Suppressor macrophage treated with lipopolysaccharide for 4 hours (primary cell): ENCODE results near the gene SUCLA2.
"Not testable (repeated sequence)": the region's sequence is repeated elsewhere in the genome, so short reads cannot be mapped to it uniquely, and the experiment has no call there.

Source experiments
- DNase-seq: peaks from one replicate; pipeline ENCODE4 v3.0.0-alpha.2; 2020

SUCLA2 gene

GRCh38 chr13:47990920-47991466 is 10.1 kb downstream of the SUCLA2 start:
- no peak for DNase-seq

- no peak for DNase-seq
These were observed 10.6 kb downstream of the SUCLA2 start for GRCh38 chr13:47990427-47990826.

GRCh38 chr13:47983070-47983469 is 18.0 kb downstream of the SUCLA2 start:
- no peak for DNase-seq

GRCh38 chr13:47976325-47976724 is 24.7 kb downstream of the SUCLA2 start:
- DNase-seq, result no peak

- no peak for DNase-seq
These were observed 36.2 kb downstream of the SUCLA2 start for GRCh38 chr13:47964863-47965262.

GRCh38 chr13:47962237-47962636 is 38.8 kb downstream of the SUCLA2 start:
- no peak for DNase-seq

GRCh38 chr13:47959468-47960247 is 41.4 kb downstream of the SUCLA2 start:
- no peak for DNase-seq

GRCh38 chr13:47957073-47957472 is 44.0 kb downstream of the SUCLA2 start:
- no peak for DNase-seq

- DNase-seq, result no peak
These were observed 45.2 kb downstream of the SUCLA2 start for GRCh38 chr13:47955836-47956235.

GRCh38 chr13:47949799-47950198 is 51.3 kb downstream of the SUCLA2 start:
- DNase-seq, result no peak

GRCh38 chr13:47945738-47946137 is 55.3 kb downstream of the SUCLA2 start:
- DNase-seq, result no peak

- not testable (repeated sequence) for DNase-seq
These were observed 55.9 kb downstream of the SUCLA2 start for GRCh38 chr13:47945146-47945545.

GRCh38 chr13:47934371-47934770 is 66.7 kb downstream of the SUCLA2 start:
- no peak for DNase-seq

GRCh38 chr13:47932950-47933923 is 67.8 kb downstream of the SUCLA2 start:
- peak; percentile 65 for DNase-seq

GRCh38 chr13:47930649-47931165 is 70.4 kb downstream of the SUCLA2 start:
- no peak for DNase-seq

GRCh38 chr13:47929156-47929555 is 71.9 kb downstream of the SUCLA2 start:
- no peak for DNase-seq

- DNase-seq, result no peak
These were observed 84.0 kb downstream of the SUCLA2 start for GRCh38 chr13:47917022-47917574.

GRCh38 chr13:47908197-47908902 is 92.7 kb downstream of the SUCLA2 start:
- no peak for DNase-seq

- DNase-seq, result no peak
These were observed 96.2 kb downstream of the SUCLA2 start for GRCh38 chr13:47904891-47905290.

- DNase-seq, result peak; percentile 57
These were observed 96.8 kb downstream of the SUCLA2 start for GRCh38 chr13:47904241-47904640.

GRCh38 chr13:47903836-47904235 is 97.2 kb downstream of the SUCLA2 start:
- DNase-seq, result peak; percentile 76

GRCh38 chr13:47901441-47901840 is 99.6 kb downstream of the SUCLA2 start:
- no peak for DNase-seq
